Measurements from ENCODE around the gene TRUB2.

- no peak for TF ChIP-seq CTCF (IDR thresholded peaks at IDR 0.05)
- no peak for TF ChIP-seq POLR2A (IDR thresholded peaks at IDR 0.05)
These were observed 55.2 kb downstream of the TRUB2 start for GRCh38 chr9:128266868-128267590.
